Epithelial cell of alveolus of lung (primary cell): ENCODE measurements around the gene S100A7A. TPM values are rescaled to one million over a fixed set of nuclear protein-coding genes. Genes with fewer than 3 reads are reported as not detected.

Experiments
- total RNA-seq: library from RNA; depleted of rRNA; stranded (reverse); fragments of >200 nt; gene quantifications from 2 replicates; pipeline ENCODE4 v1.2.1, GENCODE V29; 2015

S100A7A gene
- not detected in 2 replicates for total RNA-seq

GRCh38 chr1:153415850-153416570 is at the start of gene S100A7A:
S100A7A (plus strand) TSS chr1:153416520; CDS start chr1:153418083, 1,563 bp downstream.

GRCh38 chr1:153375511-153375910 is 40.8 kb upstream of the S100A7A start, which contains the start of gene S100A12:
S100A12 (minus strand) TSS chr1:153375621; CDS start chr1:153374592, 1,029 bp downstream.

GRCh38 chr1:153390938-153391710 is 25.2 kb upstream of the S100A7A start, which contains the start of gene S100A8:
S100A8 (minus strand) TSS chr1:153391073; CDS start chr1:153390535, 538 bp downstream.

GRCh38 chr1:153460551-153460950 is 44.2 kb downstream of the S100A7A start, which contains the start of gene S100A7:
S100A7 (minus strand) TSS chr1:153460651; CDS start chr1:153459013, 1,638 bp downstream.

Other genes with a start within 250 kb of the S100A7A start
- gene LELP1, start 213.1 kb upstream of the S100A7A start, total RNA-seq = not detected in 2 replicates
- not detected in 2 replicates for gene PRR9, start 198.9 kb upstream of the S100A7A start, total RNA-seq
- not detected in 2 replicates for gene LORICRIN, start 156.8 kb upstream of the S100A7A start, total RNA-seq
- gene PGLYRP3, start 103.6 kb upstream of the S100A7A start, total RNA-seq = not detected in 2 replicates
- gene PGLYRP4, start 67.7 kb upstream of the S100A7A start, total RNA-seq = not detected in 2 replicates
- not detected in 2 replicates for gene S100A9, start 58.7 kb upstream of the S100A7A start, total RNA-seq
- gene S100A12, start 40.9 kb upstream of the S100A7A start, total RNA-seq = not detected in 2 replicates
- gene S100A8, start 25.4 kb upstream of the S100A7A start, total RNA-seq = not detected in 2 replicates
- gene S100A7, start 44.1 kb downstream of the S100A7A start, total RNA-seq = not detected in 2 replicates
- 349 and 885 TPM in 2 replicates for gene S100A6, start 119.5 kb downstream of the S100A7A start, total RNA-seq
- not detected in 2 replicates for gene S100A5, start 124.4 kb downstream of the S100A7A start, total RNA-seq
- gene S100A4, start 129.3 kb downstream of the S100A7A start, total RNA-seq = 15.8 and 25.1 TPM in 2 replicates
- gene S100A3, start 132.7 kb downstream of the S100A7A start, total RNA-seq = 3.7 and 7.1 TPM in 2 replicates
- 8.0 and 18.1 TPM in 2 replicates for gene S100A2, start 149.3 kb downstream of the S100A7A start, total RNA-seq
- gene S100A16, start 196.6 kb downstream of the S100A7A start, total RNA-seq = 125 and 475 TPM in 2 replicates
- 1.4 and 3.4 TPM in 2 replicates for gene S100A14, start 199.8 kb downstream of the S100A7A start, total RNA-seq
- gene S100A13, start 211.0 kb downstream of the S100A7A start, total RNA-seq = 64.0 and 367 TPM in 2 replicates
- 0.72 TPM in 1 of 2 replicates, not detected in the other for gene S100A1, start 211.9 kb downstream of the S100A7A start, total RNA-seq
- gene CHTOP, start 217.5 kb downstream of the S100A7A start, total RNA-seq = 41.9 and 53.7 TPM in 2 replicates
- 58.3 and 61.5 TPM in 2 replicates for gene SNAPIN, start 242.2 kb downstream of the S100A7A start, total RNA-seq